Kidney epithelial cell (primary cell): ENCODE measurements around the gene APOL4. TPM values are rescaled to one million over a fixed set of nuclear protein-coding genes. Genes with fewer than 3 reads are reported as not detected.
"Not testable (repeated sequence)": the region's sequence is repeated elsewhere in the genome, so short reads cannot be mapped to it uniquely, and the experiment has no call there.

Experiments used
- DNase-seq: peaks from one replicate; pipeline ENCODE4 v3.0.0-alpha.2; 2010; ENCODE audit warnings: low read depth
- H3K27me3 ChIP-seq: 2 replicates; pipeline ENCODE4 v1.6.0; 2011; ENCODE audit warnings: low read length; ENCODE audit not compliant: control insufficient read depth, insufficient read depth
- H3K36me3 ChIP-seq: 2 replicates; pipeline ENCODE4 v1.5.1; 2011; ENCODE audit warnings: low read length; ENCODE audit not compliant: control insufficient read depth, insufficient read depth
- H3K4me3 ChIP-seq: 2 replicates; pipeline ENCODE4 v1.5.1; 2011; ENCODE audit warnings: low read depth, mild to moderate bottlenecking, control low read depth, low read length
- CTCF ChIP-seq: IDR thresholded peaks from 2 replicates; pipeline ENCODE4 v1.5.1; 2011; ENCODE audit warnings: mild to moderate bottlenecking, moderate library complexity, low read length, control low read depth, inconsistent platforms; ENCODE audit not compliant: insufficient read depth, poor library complexity, severe bottlenecking
- total RNA-seq: library from RNA; depleted of rRNA; stranded (reverse); fragments of >200 nt; gene quantifications from 2 replicates; pipeline ENCODE4 v1.2.3, GENCODE V29; 2015

APOL4 gene
- total RNA-seq, 1 donor from 2014 or later, result not detected

DNA sequence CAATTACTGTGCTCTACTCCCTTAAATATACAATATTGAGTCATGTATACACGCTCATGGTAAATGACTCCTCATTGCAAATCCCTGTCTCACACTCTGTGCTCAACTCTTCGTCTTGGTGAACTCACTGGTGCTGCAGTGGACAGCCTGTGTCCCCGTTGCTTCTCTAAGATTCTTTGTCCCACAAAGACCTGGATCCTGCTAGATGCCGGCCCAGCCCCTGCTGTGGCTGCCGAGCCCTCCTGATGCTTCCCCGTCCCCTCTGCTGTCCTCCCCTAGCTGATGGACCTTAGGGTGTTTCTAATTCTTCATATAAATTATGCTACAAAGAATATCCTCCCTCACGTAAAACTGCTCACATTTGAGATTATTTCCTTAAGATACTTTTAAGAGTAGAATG, 32.2 kb upstream of the APOL4 start:
- TF ChIP-seq CTCF, result no peak
- H3K27me3 ChIP-seq, result no peaks in the 10 kb centered on the region

DNA sequence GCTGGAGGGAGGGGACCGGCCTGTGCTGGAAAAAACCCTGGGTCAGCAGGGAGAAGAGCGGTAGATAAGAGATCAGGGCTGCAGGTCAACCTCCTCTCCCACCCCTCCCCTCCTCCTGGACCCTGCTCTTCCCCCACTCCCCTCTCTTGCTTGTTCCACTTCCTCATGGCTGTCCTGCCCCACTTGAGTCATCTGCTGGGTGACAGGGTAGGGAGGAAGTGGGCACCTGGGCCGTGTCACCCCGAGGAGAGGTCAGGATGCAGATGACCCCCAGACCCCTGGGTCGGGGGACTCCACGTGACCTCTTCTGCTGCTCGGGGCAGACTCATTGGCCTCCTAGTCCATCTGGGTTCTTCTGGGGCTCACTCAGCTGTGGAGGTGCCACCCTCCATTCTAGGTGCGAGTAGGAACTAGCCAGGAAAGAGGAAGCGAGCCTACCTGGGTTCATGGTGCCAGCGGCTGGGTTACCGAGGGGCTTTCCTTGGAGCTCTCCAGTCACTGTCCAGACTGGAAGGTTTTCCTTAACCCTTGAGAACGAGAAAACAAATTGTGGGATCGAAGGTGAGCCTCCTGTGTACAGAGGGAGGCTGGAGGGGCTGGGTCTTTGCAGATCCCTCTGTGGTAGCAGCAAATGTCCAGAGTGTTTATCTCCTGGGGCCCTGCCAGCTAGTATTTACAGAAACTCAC, 31.2 kb upstream of the APOL4 start:
- no peak for DNase-seq
- no peak for TF ChIP-seq CTCF
- Histone ChIP-seq H3K4me3 (no peak overlapping the region), H3K27me3 (no peaks in the 10 kb centered on the region), H3K36me3 (no peaks in the 10 kb centered on the region)

More for the DNA sequence above, 32.2 kb upstream of the APOL4 start:
- Histone ChIP-seq H3K36me3 (no peaks in the 10 kb centered on the region), H3K4me3 (no peak overlapping the region)
- DNase-seq, result no peak

GRCh38 chr22:36231051-36231450, 29.4 kb upstream of the APOL4 start:
- not testable (repeated sequence) for H3K4me3 ChIP-seq, H3K36me3 ChIP-seq, DNase-seq, H3K27me3 ChIP-seq

DNA sequence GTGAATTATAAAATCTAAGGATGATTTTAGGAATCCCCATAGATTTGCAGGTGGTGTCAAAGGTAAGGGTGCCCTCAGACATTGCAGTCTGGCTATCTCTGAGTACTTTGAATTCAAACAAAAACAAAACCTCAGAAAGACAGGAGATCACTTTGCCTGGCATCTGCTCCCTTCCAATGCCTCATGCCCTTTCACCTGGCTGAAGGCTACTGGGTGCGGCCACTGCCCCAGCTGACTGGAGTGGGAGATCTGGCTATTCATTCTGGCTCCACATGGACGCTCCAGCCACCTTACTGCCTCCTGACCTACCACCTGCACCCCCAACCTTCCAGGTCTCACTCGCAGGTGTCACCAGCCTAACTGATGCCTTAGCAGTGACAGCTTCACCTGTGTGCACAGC, 28.0 kb upstream of the APOL4 start:
- not testable (repeated sequence) for DNase-seq, H3K4me3 ChIP-seq, H3K27me3 ChIP-seq, H3K36me3 ChIP-seq

DNA sequence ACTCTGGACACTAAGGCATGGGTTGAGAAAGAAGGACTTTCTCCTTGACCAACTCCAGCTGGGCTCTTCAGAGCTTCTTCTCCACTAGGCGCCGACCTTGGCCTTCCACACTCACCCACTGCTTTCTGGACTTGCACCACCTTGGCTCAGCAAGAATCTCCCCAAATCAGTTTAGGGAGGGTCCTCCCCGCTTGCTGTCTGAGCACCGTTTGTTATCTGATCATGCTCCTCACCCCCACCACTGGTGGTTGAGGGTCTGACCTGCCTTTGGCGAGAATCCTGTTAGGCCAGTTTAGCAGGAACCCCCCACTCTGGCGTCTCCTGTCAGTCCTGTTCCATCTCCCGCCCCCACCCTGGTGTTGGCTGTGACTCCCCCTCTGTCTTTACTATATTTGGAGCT, 27.3 kb upstream of the APOL4 start:
- DNase-seq, result no peak
- Histone ChIP-seq H3K27me3 (no peaks in the 10 kb centered on the region), H3K4me3 (no peak overlapping the region), H3K36me3 (no peaks in the 10 kb centered on the region)
- TF ChIP-seq CTCF, result no peak

- H3K27me3 ChIP-seq, H3K4me3 ChIP-seq, H3K36me3 ChIP-seq, DNase-seq: not testable (repeated sequence)
Observed at GRCh38 chr22:36228369-36228768, 26.8 kb upstream of the APOL4 start.

- no peak for DNase-seq
- Histone ChIP-seq H3K27me3 (no peaks in the 10 kb centered on the region), H3K4me3 (no peak overlapping the region), H3K36me3 (no peaks in the 10 kb centered on the region)
- TF ChIP-seq CTCF, result no peak
Observed at GRCh38 chr22:36227806-36228205, 26.2 kb upstream of the APOL4 start.
